Heart left ventricle (tissue), 16 donors: ENCODE data around the gene MYO6. TPM values are rescaled to one million over a fixed set of nuclear protein-coding genes. Genes with fewer than 3 reads are reported as not detected.

Experiments used
- ATAC-seq, 4 donors: fragments of 200-7000 bp; cut with Tn5 transposase; one replicate each; pipeline ENCODE4 v1.9.1; 2020 to 2022; ENCODE audit warnings: moderate library complexity in 4 of 4, mild to moderate bottlenecking in 3 of 4, moderate number of reproducible peaks in 1 of 4
- DNase-seq, 5 donors: peaks; one replicate each; pipeline ENCODE4 v3.0.0-alpha.2; 2020
- H3K27ac ChIP-seq, 12 donors: fragments of 200-600 bp; sonication (generic) in 4 of 12; one replicate each; pipeline versions ENCODE4 v1.5.0 to v1.8.0; 2016 to 2022; ENCODE audit warnings: mild to moderate bottlenecking in 2 of 12
- H3K27me3 ChIP-seq, 9 donors: fragments of 200-600 bp; sonication (generic) in 2 of 9; one replicate each; pipeline versions ENCODE4 v1.5.1 to v1.8.0; 2016 to 2022; ENCODE audit warnings: mild to moderate bottlenecking in 3 of 9
- H3K36me3 ChIP-seq, 9 donors: fragments of 200-600 bp; sonication (generic) in 2 of 9; one replicate each; pipeline versions ENCODE4 v1.5.0 to v1.8.0; 2018 to 2022; ENCODE audit warnings: mild to moderate bottlenecking in 2 of 9
- H3K4me1 ChIP-seq, 12 donors: fragments of 200-600 bp; sonication (generic) in 4 of 12; one replicate each; pipeline versions ENCODE4 v1.5.0 to v1.8.0; 2016 to 2022; ENCODE audit warnings: mild to moderate bottlenecking in 3 of 12
- H3K4me3 ChIP-seq, 12 donors: fragments of 200-600 bp; sonication (generic) in 4 of 12; one replicate each; pipeline versions ENCODE4 v1.5.0 to v1.8.0; 2017 to 2022; ENCODE audit warnings: mild to moderate bottlenecking in 9 of 12, moderate library complexity in 4 of 12
- H3K9me3 ChIP-seq, 12 donors: fragments of 200-600 bp; sonication (generic) in 4 of 12; one replicate each; pipeline versions ENCODE4 v1.5.0 to v1.8.0; 2016 to 2022; ENCODE audit warnings: mild to moderate bottlenecking in 1 of 12
- CTCF ChIP-seq, 12 donors: fragments of 200-600 bp; sonication (generic) in 4 of 12; IDR thresholded peaks; one replicate each; pipeline versions ENCODE4 v1.5.0 to v1.8.0; 2018 to 2022; ENCODE audit warnings: antibody characterized with exemption in 12 of 12, mild to moderate bottlenecking in 5 of 12
- POLR2A ChIP-seq, 2 donors: fragments of 450-650 bp; IDR thresholded peaks; one replicate each; pipeline ENCODE4 v1.6.1; 2017; ENCODE audit warnings: antibody characterized with exemption in 2 of 2, mild to moderate bottlenecking in 2 of 2, moderate library complexity in 2 of 2
- WGBS, 4 donors: extraction: QIAGEN DNeasy Blood & Tissue Kit in 2 of 4; methylation state at CpG; one replicate each; pipeline versions ENCODE4 v1.1.5 to v1.1.7; 2013 to 2018; 5-methylcytosine and 5-hydroxymethylcytosine counted together
- intact Hi-C, 10 donors: fragments of 100-400 bp; cut with DNase I; formaldehyde crosslinking; loops; one replicate each; pipeline versions ENCODE4 v1.11.1 to v1.14.2; 2022
- polyA plus RNA-seq, 2 donors: library from polyadenylated mRNA; stranded (reverse); fragments of 200-250 nt; gene quantifications; one replicate each; pipeline ENCODE4 v1.2.3, GENCODE V29; 2013
- total RNA-seq, 9 donors: library from RNA; depleted of rRNA in 2 of 9; stranded (reverse); fragments of >200 nt in 2 of 9; fragmentation: NEBNext Ultra II Directional in 3 of 9; extraction: Animal tissue kit (Norgen Biotek cat#: 25700) in 3 of 9; gene quantifications; one replicate each; pipeline versions ENCODE4 v1.1.0 to v1.2.4, GENCODE V29; 2016 to 2023
- donor health status: ischemic (EF 13 %, LVEDD 7.1; RV severe dilation, severe dysfunction).
- donor health status: healthy with polysubstance abuse.
- donor health status: DM: no; HTN: yes; CAD: no.
- donor health status: DM: no; HTN: no; CAD: no.
- donor health status: ischemic (EF 25% LVEDD 6.9; RV normal size, moderate dysfunction).
- donor health status: ischemic (EF 25% LVEDD 5.7; RV mildly dilated, moderate dysfunction).
- donor health status: healthy.
- donor health status: DM: yes; HTN: yes; CAD: no.
- donor health status: ischemic (EF 35%, LVEDD 5.7; RV mildly dilated, moderate dysfunction).
- donor health status: nonischemic (EF 11% LVEDD 7.7; RV severe dilation, severe dysfunction).
- donor health status: DM: yes; HTN: yes; CAD: no.
- donor health status: PGD.
- donor health status: ischemic (EF 29% LVEDD 5.4; RV normal size, mild dysfunction).
- donor health status: nonischemic (EF 23%, LVEDD 6.1; RV moderate dilation, normal function).

The MYO6 gene
- total and polyA plus RNA-seq, 11 donors: 3.1 to 9.5 (median 5.8) TPM

- Histone ChIP-seq H3K27me3 (no peaks in the 10 kb centered on the region), H3K9me3 (peaks cover 0 to 2% (median 0%) of the 10 kb centered on the region in 12 donors), H3K36me3 (peaks cover 0 to 25% (median 0%) of the 10 kb centered on the region in 9 donors), H3K27ac (no peak overlapping the region), H3K4me1 (no peaks in the 10 kb centered on the region), H3K4me3 (no peak overlapping the region)
- DNase-seq (no peak), ATAC-seq (no peak)
- TF ChIP-seq CTCF (IDR thresholded peaks at IDR 0.05): no peak
- 92 to 97% (median 96%) methylated on average over 3 of the region's 3 CpGs for WGBS, 4 donors
- intact Hi-C loops: no loop called here
Observed at GRCh38 chr6:75906871-75907270, 157.8 kb downstream of the MYO6 start.

GRCh38 chr6:75907444-75907843 lies 158.4 kb downstream of the MYO6 start:
- Histone ChIP-seq H3K27me3 (no peaks in the 10 kb centered on the region), H3K4me1 (no peaks in the 10 kb centered on the region), H3K9me3 (peaks cover 0 to 2% (median 0%) of the 10 kb centered on the region in 12 donors), H3K4me3 (no peak overlapping the region), H3K36me3 (peaks cover 0 to 25% (median 0%) of the 10 kb centered on the region in 9 donors), H3K27ac (no peak overlapping the region)
- DNase-seq (no peak), ATAC-seq (no peak)
- WGBS, 4 donors: 91 to 95% (median 92%) methylated on average over 2 of the region's 2 CpGs
- intact Hi-C loops: no loop called here
- TF ChIP-seq POLR2A (IDR thresholded peaks at IDR 0.05): no peak
- no peak for TF ChIP-seq CTCF (IDR thresholded peaks at IDR 0.05)

GRCh38 chr6:75913040-75913439 lies 164.0 kb downstream of the MYO6 start:
- Histone ChIP-seq H3K9me3 (no peaks in the 10 kb centered on the region), H3K27me3 (no peaks in the 10 kb centered on the region), H3K4me1 (no peaks in the 10 kb centered on the region), H3K36me3 (peaks cover 0 to 68% (median 15%) of the 10 kb centered on the region in 9 donors), H3K4me3 (no peak overlapping the region), H3K27ac (no peak overlapping the region)
- DNase-seq (no peak), ATAC-seq (no peak)
- intact Hi-C loops: no loop called here
- no peak for TF ChIP-seq POLR2A (IDR thresholded peaks at IDR 0.05)
- TF ChIP-seq CTCF (IDR thresholded peaks at IDR 0.05): no peak

- no peaks in the 10 kb centered on the region for H3K9me3 ChIP-seq
- TF ChIP-seq POLR2A (IDR thresholded peaks at IDR 0.05) (no peak), CTCF (IDR thresholded peaks at IDR 0.05) (no peak)
- intact Hi-C loops: no loop called here
Observed at GRCh38 chr6:75922226-75922625, 173.2 kb downstream of the MYO6 start.

More at GRCh38 chr6:75922226-75922625, 173.2 kb downstream of the MYO6 start:
- Histone ChIP-seq H3K36me3 (peaks cover 0 to 28% (median 8%) of the 10 kb centered on the region in 9 donors), H3K27ac (no peak overlapping the region), H3K4me3 (no peak overlapping the region), H3K27me3 (no peaks in the 10 kb centered on the region), H3K4me1 (no peaks in the 10 kb centered on the region)
- DNase-seq (no peak), ATAC-seq (no peak)
